ENCODE measurements around the gene FAM163B.

Gene FAM163B

DNA sequence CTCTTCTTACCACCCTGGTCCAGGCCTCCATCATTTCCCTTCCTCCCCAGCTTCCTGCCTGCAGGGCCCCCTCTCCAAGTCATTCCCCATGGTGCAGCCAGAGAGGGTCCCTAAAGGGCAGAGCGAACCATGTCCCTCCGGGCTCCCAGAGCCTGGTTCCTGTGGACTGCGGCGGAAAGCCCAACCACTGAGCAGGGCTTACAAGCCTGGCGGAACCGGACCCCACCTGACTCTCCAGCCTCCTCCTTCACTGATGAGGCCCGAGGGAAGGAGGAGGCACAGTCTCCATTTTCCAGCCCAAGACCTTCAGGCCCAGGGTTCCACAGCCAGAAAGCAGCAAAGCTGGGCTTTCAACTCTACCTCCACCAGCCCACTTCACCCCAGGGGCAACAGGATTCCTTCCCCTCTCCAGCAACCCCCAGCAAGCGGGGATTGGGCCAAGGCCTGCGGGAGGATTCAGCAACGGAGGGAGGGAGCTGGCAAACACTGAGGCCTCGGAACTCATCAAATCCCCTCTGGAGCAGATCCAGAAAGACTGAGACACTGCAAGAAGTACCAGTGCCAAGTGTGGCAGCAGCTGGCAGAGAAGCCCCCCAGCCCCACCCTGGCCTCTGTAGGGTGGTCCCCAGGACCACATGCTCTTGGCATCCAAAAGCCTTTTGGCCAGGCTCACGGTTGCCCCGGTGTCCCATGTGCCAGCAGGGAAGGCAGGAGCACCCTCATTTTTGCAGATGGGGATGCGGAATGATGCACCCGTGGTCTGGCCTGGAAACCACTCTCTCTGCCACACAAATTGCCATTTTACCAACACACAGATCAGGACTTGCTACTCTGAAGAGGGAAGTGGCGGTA is 3.1 kb downstream of the FAM163B start:
- TF ChIP-seq, protein P1, sequence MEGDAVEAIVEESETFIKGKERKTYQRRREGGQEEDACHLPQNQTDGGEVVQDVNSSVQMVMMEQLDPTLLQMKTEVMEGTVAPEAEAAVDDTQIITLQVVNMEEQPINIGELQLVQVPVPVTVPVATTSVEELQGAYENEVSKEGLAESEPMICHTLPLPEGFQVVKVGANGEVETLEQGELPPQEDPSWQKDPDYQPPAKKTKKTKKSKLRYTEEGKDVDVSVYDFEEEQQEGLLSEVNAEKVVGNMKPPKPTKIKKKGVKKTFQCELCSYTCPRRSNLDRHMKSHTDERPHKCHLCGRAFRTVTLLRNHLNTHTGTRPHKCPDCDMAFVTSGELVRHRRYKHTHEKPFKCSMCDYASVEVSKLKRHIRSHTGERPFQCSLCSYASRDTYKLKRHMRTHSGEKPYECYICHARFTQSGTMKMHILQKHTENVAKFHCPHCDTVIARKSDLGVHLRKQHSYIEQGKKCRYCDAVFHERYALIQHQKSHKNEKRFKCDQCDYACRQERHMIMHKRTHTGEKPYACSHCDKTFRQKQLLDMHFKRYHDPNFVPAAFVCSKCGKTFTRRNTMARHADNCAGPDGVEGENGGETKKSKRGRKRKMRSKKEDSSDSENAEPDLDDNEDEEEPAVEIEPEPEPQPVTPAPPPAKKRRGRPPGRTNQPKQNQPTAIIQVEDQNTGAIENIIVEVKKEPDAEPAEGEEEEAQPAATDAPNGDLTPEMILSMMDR (IDR thresholded peaks at IDR 0.05) = no peak
- Histone ChIP-seq H3K4me3 (no peak overlapping the region), H3K27ac (no peak overlapping the region)
- no peak for DNase-seq (ENCODE audit: low spot score)

DNA sequence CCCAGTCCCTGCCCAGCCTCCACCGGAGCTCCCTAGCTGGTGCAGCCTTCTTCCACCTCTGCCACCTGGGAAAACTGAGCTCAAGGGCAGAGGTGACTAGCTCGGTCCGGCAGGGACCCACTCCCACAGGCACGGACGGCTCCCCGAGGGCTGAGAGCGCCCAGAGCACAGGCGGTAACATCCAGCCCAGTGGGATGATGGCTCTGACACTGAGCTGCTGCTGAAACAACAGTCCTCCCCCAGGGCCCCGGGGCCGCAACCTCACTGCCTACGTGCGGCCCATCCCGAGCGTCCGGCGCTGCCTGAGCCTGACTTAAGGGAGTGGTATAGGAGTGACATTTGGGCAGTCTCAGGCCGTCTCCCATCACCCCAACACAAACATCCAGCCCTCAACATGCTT is 3.7 kb downstream of the FAM163B start:
- Histone ChIP-seq H3K27ac (no peak overlapping the region), H3K4me3 (no peak overlapping the region)
- DNase-seq (ENCODE audit: low spot score) = no peak
- TF ChIP-seq, protein P1 (IDR thresholded peaks at IDR 0.05) = no peak

DNA sequence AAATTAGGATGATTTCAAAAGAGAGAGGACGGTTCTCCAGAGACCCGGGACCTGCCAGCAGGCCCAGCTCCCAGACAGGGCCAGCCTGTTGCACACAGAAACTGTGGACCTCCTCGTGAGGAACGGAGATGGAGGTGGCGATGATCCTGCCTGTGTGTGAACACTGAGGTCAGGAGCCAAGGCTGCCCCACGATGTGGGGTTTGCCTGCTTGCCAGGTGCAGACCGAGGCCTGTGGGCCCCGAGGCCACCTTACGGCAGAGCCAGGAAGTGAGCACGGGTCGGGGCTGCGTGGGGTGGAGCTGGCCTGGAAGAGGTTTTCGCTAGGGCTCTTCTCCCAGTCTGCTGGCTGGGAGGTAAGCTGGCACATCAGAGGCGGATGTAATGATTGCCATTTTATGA is 4.3 kb downstream of the FAM163B start:
- no peak overlapping the region for H3K27ac ChIP-seq
- TF ChIP-seq, protein P1 (IDR thresholded peaks at IDR 0.05) = no peak
- DNase-seq (ENCODE audit: low spot score) = no peak
- no peak overlapping the region for H3K4me3 ChIP-seq

DNA sequence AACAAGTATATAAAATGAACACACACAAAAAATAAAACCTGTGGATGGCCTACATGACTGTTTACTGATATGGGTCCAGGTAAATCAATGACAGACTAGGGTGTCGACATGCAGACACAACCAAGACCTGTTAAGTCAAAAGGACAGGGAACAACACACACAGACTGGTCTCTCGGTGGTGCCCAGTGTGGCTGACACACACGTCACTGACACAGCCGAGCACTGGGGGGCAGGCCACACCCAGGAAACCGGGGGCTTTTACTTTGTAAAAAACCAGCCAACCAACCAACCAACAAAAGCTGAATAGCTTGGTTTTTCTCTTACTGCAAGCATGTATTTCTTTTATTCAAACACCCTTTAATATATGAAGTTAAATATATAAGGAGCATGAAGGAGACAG is 5.0 kb downstream of the FAM163B start:
- DNase-seq (ENCODE audit: low spot score) = no peak
- TF ChIP-seq, protein P1 (IDR thresholded peaks at IDR 0.05) = no peak
- H3K4me3 ChIP-seq = no peak overlapping the region
- no peak overlapping the region for H3K27ac ChIP-seq

DNA sequence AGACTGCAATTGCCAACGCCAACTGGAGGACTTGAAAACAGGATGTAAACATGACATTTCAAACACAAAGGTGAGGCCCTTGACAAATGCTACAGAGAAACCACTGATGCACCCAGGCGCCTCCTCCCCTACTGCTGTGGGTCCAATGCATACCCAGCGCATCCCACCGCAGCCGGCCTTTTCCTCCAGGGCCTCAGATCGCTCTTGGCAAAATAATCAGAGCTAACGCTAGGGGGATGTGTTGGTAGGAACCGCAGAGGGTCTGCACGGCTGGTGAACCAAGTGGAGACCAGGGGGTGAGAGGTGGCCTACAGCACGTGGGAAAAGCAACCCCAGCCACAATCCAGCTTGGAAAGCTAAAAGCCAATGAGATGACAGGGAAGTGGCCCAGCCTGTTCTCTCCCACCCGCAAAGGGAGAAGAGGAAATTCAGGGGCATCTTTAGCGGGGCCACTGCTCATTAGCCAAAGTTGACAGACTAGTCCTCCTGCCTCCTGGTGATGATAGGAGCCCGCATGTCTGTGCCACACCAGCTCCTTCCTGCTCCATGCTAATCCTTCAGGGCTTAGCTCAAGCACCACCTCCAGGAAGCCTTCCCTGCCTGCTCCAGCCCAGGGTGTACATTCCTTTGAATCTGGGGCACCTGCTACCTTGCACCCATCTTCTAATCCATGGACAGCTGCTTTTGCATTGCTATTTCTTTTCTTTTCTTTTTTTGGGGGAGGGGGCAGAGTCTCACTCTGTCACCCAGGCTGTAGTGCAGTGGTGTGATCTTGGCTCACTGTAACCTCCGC is 5.9 kb downstream of the FAM163B start:
- TF ChIP-seq, protein P1 (IDR thresholded peaks at IDR 0.05) = no peak
- Histone ChIP-seq H3K4me3 (no peak overlapping the region), H3K27ac (no peak overlapping the region)
- no peak for DNase-seq (ENCODE audit: low spot score)

DNA sequence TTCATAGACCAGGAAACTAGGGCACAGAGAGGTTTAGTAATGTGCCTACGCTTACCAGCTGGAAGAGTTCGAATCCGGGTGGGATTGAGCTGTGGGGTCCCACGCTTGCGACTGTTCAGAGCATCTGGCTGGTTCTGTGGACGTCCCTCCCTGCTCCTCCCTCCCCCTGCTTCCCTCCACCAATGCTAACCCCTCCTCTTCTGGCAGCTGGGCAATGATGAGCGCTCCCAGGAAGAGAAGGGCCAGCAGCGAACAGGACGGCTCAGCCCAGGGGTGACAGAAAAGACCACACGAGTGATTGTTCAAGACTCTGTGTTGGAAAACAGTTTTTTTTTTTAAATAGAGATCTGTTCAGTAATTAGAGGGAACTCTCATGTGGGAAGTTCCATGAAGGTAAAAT is 6.9 kb downstream of the FAM163B start:
- no peak for DNase-seq (ENCODE audit: low spot score)
- TF ChIP-seq, protein P1 (IDR thresholded peaks at IDR 0.05) = no peak
- H3K4me3 ChIP-seq = no peak overlapping the region

More for the DNA sequence above, 6.9 kb downstream of the FAM163B start:
- no peak overlapping the region for H3K27ac ChIP-seq

Measured in coronary artery (tissue), 2 donors.